ENCODE data around the gene PFDN4. TPM values are rescaled to one million over a fixed set of nuclear protein-coding genes. Genes with fewer than 3 reads are reported as not detected.

The PFDN4 gene
- total RNA-seq, 1 experiment from 2014 or later, result 90.1 TPM

- TF ChIP-seq, protein P1, sequence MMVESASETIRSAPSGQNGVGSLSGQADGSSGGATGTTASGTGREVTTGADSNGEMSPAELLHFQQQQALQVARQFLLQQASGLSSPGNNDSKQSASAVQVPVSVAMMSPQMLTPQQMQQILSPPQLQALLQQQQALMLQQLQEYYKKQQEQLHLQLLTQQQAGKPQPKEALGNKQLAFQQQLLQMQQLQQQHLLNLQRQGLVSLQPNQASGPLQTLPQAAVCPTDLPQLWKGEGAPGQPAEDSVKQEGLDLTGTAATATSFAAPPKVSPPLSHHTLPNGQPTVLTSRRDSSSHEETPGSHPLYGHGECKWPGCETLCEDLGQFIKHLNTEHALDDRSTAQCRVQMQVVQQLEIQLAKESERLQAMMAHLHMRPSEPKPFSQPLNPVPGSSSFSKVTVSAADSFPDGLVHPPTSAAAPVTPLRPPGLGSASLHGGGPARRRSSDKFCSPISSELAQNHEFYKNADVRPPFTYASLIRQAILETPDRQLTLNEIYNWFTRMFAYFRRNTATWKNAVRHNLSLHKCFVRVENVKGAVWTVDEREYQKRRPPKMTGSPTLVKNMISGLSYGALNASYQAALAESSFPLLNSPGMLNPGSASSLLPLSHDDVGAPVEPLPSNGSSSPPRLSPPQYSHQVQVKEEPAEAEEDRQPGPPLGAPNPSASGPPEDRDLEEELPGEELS (CRISPR knock-in tag; IDR thresholded peaks at IDR 0.05), result no peak
- TF ChIP-seq TP53 (CRISPR knock-in tag; IDR thresholded peaks at IDR 0.05), result no peak
Measured at GRCh38 chr20:54227241-54227640, 19.4 kb downstream of the PFDN4 start (continued).

DNA sequence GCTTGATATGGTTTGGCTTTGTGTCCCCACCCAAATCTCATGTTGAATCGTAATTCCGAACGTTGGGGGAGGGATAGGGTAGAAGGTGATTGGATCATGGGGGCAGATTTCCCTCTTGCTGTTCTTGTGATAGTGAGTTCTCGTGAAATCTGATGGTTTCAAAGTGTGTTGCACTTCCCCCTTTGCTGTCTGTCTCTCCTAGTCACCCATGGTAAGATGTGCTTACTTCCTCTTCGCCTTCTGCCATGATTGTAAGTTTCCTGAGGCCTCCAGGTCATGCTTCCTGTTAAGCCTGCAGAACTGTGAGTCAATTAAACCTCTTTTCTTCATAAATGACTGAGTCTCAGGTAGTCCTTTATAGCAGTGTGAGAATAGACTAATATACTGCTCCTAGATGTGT lies 19.9 kb downstream of the PFDN4 start:
- H3K4me3 Mint-ChIP-seq, result no peak overlapping the region
- H3K9me3 Mint-ChIP-seq, result peaks cover 8% of the 10 kb centered on the region
- ChIA-PET POLR2A (no interaction called here), CTCF (no interaction called here)
- H3K27ac Mint-ChIP-seq, result no peak overlapping the region
- no peaks in the 10 kb centered on the region for H3K36me3 Mint-ChIP-seq
- H3K4me1 Mint-ChIP-seq, result peaks cover 10% of the 10 kb centered on the region
- DNase-seq (ENCODE audit: low spot score), result no peak
- TF ChIP-seq ZNF512 (CRISPR knock-in tag; IDR thresholded peaks at IDR 0.05; ENCODE audit: borderline replicate concordance), result no peak
- TF ChIP-seq ZNF671 (CRISPR knock-in tag; IDR thresholded peaks at IDR 0.05), result no peak
- TF ChIP-seq, protein P2, sequence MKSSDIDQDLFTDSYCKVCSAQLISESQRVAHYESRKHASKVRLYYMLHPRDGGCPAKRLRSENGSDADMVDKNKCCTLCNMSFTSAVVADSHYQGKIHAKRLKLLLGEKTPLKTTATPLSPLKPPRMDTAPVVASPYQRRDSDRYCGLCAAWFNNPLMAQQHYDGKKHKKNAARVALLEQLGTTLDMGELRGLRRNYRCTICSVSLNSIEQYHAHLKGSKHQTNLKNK (CRISPR knock-in tag; IDR thresholded peaks at IDR 0.05), result no peak
- TF ChIP-seq SP1 (CRISPR knock-in tag; conservative IDR thresholded peaks at IDR 0.05), result no peak
- no peak for TF ChIP-seq ATF3 (CRISPR knock-in tag; conservative IDR thresholded peaks at IDR 0.05)
- no peak for TF ChIP-seq ARID4B (CRISPR knock-in tag; IDR thresholded peaks at IDR 0.05; ENCODE audit: borderline replicate concordance)
- no peak for TF ChIP-seq TCF7 (CRISPR knock-in tag; IDR thresholded peaks at IDR 0.05; ENCODE audit: low read depth)
- TF ChIP-seq ZNF121 (CRISPR knock-in tag; IDR thresholded peaks at IDR 0.05), result no peak
- TF ChIP-seq NR1H2 (CRISPR knock-in tag; IDR thresholded peaks at IDR 0.05), result no peak
- no peak for TF ChIP-seq RORB (CRISPR knock-in tag; IDR thresholded peaks at IDR 0.05)
- TF ChIP-seq, protein P3, sequence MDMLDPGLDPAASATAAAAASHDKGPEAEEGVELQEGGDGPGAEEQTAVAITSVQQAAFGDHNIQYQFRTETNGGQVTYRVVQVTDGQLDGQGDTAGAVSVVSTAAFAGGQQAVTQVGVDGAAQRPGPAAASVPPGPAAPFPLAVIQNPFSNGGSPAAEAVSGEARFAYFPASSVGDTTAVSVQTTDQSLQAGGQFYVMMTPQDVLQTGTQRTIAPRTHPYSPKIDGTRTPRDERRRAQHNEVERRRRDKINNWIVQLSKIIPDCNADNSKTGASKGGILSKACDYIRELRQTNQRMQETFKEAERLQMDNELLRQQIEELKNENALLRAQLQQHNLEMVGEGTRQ (CRISPR knock-in tag; IDR thresholded peaks at IDR 0.05), result no peak
- no peak for TF ChIP-seq PRRX2 (CRISPR knock-in tag; IDR thresholded peaks at IDR 0.05)
- no peak for TF ChIP-seq ZNF416 (CRISPR knock-in tag; IDR thresholded peaks at IDR 0.05)
- no peak for TF ChIP-seq NFATC4 (CRISPR knock-in tag; IDR thresholded peaks at IDR 0.05)
- TF ChIP-seq, protein P4, sequence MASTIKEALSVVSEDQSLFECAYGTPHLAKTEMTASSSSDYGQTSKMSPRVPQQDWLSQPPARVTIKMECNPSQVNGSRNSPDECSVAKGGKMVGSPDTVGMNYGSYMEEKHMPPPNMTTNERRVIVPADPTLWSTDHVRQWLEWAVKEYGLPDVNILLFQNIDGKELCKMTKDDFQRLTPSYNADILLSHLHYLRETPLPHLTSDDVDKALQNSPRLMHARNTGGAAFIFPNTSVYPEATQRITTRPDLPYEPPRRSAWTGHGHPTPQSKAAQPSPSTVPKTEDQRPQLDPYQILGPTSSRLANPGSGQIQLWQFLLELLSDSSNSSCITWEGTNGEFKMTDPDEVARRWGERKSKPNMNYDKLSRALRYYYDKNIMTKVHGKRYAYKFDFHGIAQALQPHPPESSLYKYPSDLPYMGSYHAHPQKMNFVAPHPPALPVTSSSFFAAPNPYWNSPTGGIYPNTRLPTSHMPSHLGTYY (CRISPR knock-in tag; IDR thresholded peaks at IDR 0.05), result no peak
- TF ChIP-seq, protein P5, sequence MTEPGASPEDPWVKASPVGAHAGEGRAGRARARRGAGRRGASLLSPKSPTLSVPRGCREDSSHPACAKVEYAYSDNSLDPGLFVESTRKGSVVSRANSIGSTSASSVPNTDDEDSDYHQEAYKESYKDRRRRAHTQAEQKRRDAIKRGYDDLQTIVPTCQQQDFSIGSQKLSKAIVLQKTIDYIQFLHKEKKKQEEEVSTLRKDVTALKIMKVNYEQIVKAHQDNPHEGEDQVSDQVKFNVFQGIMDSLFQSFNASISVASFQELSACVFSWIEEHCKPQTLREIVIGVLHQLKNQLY (CRISPR knock-in tag; IDR thresholded peaks at IDR 0.05), result no peak
- ATAC-seq, result no peak
- H3K27me3 Mint-ChIP-seq (ENCODE audit: low read depth), result 0 out of 2 replicates have a peak, but pooled peaks cover 3% of the 10 kb centered on the region

All from WTC11 (cell line).